ENCODE measurements around the gene CLC.

Gene CLC

GRCh38 chr19:39735688-39736087 is 2.1 kb downstream of the CLC start (continued):
- TF ChIP-seq SCRT1 (tag by site-specific recombination; IDR thresholded peaks at IDR 0.05; ENCODE audit: borderline replicate concordance) (no peak), ZNF239 (tag by site-specific recombination; IDR thresholded peaks at IDR 0.05) (no peak), TCF7L2 (IDR thresholded peaks at IDR 0.05; ENCODE audit: borderline replicate concordance, low read depth, low read length) (no peak), PRDM6 (tag by site-specific recombination; IDR thresholded peaks at IDR 0.05) (no peak)

- no peaks in the 10 kb centered on the region for H3K36me3 ChIP-seq (ENCODE audit: control insufficient read depth in 2 of 2, insufficient read depth in 1 of 2, low read length in 2 of 2)
- TF ChIP-seq SCRT2 (tag by site-specific recombination; IDR thresholded peaks at IDR 0.05) (peak; percentile 96), SCRT1 (tag by site-specific recombination; IDR thresholded peaks at IDR 0.05; ENCODE audit: borderline replicate concordance) (peak; percentile 97)
- TF ChIP-seq, protein P1, sequence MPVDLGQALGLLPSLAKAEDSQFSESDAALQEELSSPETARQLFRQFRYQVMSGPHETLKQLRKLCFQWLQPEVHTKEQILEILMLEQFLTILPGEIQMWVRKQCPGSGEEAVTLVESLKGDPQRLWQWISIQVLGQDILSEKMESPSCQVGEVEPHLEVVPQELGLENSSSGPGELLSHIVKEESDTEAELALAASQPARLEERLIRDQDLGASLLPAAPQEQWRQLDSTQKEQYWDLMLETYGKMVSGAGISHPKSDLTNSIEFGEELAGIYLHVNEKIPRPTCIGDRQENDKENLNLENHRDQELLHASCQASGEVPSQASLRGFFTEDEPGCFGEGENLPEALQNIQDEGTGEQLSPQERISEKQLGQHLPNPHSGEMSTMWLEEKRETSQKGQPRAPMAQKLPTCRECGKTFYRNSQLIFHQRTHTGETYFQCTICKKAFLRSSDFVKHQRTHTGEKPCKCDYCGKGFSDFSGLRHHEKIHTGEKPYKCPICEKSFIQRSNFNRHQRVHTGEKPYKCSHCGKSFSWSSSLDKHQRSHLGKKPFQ (tag by site-specific recombination; IDR thresholded peaks at IDR 0.05): no peak
- CTCF ChIA-PET: interaction anchor here (0.6 to 1.1 kb wide), 3 partner anchors 17 to 34 kb away, joined by 3 read pairs; no protein-coding TSS in a partner anchor
These were observed 4.0 kb downstream of the CLC start for GRCh38 chr19:39733841-39734240.

GRCh38 chr19:39731685-39732084 is 6.1 kb downstream of the CLC start:
- H3K27ac ChIP-seq (ENCODE audit: extremely low read depth, low read depth, low read length): no peak overlapping the region
- ChIA-PET CTCF (interaction anchor here (0.6 to 0.8 kb wide), 2 partner anchors 23 to 817 kb away, joined by 3 read pairs; no protein-coding TSS in a partner anchor), POLR2A (no interaction called here)

More at GRCh38 chr19:39733841-39734240, 4.0 kb downstream of the CLC start:
- Histone ChIP-seq H3K4me1 (ENCODE audit: control insufficient read depth, insufficient read depth, low read length) (no peaks in the 10 kb centered on the region), H3K9me3 (ENCODE audit: control insufficient read depth, insufficient read depth, low read depth, low read length) (no peaks in the 10 kb centered on the region), H3K4me3 (ENCODE audit: low read depth, low read length) (no peak overlapping the region), H3K27ac (ENCODE audit: extremely low read depth, low read depth, low read length) (no peak overlapping the region)
- POLR2A ChIA-PET: no interaction called here

GRCh38 chr19:39729594-39729993 is 8.2 kb downstream of the CLC start:
- ChIA-PET POLR2A (interaction anchor here (0.5 kb wide), 1 partner anchor 273 kb away, joined by 4 read pairs; no protein-coding TSS in a partner anchor), CTCF (interaction anchor here (0.7 to 1.6 kb wide), 4 partner anchors 10 to 178 kb away, joined by 3 to 4 read pairs (median 4); no protein-coding TSS in a partner anchor)
- Histone ChIP-seq H3K4me1 (ENCODE audit: control insufficient read depth, insufficient read depth, low read length) (no peaks in the 10 kb centered on the region), H3K4me3 (ENCODE audit: low read depth, low read length) (no peak overlapping the region), H3K27ac (ENCODE audit: extremely low read depth, low read depth, low read length) (no peak overlapping the region), H3K9me3 (ENCODE audit: control insufficient read depth, insufficient read depth, low read depth, low read length) (no peaks in the 10 kb centered on the region), H3K36me3 (ENCODE audit: control insufficient read depth in 2 of 2, insufficient read depth in 1 of 2, low read length in 2 of 2) (no peaks in the 10 kb centered on the region)
- TF ChIP-seq ZNF391 (tag by site-specific recombination; IDR thresholded peaks at IDR 0.05; ENCODE audit: borderline replicate concordance, low read depth): no peak
- no peak for TF ChIP-seq GLIS1 (tag by site-specific recombination; IDR thresholded peaks at IDR 0.05)
- TF ChIP-seq ZNF830 (tag by site-specific recombination; IDR thresholded peaks at IDR 0.05; ENCODE audit: low read depth): no peak
- no peak for TF ChIP-seq ZNF24 (tag by site-specific recombination; IDR thresholded peaks at IDR 0.05)
- TF ChIP-seq, protein P2, sequence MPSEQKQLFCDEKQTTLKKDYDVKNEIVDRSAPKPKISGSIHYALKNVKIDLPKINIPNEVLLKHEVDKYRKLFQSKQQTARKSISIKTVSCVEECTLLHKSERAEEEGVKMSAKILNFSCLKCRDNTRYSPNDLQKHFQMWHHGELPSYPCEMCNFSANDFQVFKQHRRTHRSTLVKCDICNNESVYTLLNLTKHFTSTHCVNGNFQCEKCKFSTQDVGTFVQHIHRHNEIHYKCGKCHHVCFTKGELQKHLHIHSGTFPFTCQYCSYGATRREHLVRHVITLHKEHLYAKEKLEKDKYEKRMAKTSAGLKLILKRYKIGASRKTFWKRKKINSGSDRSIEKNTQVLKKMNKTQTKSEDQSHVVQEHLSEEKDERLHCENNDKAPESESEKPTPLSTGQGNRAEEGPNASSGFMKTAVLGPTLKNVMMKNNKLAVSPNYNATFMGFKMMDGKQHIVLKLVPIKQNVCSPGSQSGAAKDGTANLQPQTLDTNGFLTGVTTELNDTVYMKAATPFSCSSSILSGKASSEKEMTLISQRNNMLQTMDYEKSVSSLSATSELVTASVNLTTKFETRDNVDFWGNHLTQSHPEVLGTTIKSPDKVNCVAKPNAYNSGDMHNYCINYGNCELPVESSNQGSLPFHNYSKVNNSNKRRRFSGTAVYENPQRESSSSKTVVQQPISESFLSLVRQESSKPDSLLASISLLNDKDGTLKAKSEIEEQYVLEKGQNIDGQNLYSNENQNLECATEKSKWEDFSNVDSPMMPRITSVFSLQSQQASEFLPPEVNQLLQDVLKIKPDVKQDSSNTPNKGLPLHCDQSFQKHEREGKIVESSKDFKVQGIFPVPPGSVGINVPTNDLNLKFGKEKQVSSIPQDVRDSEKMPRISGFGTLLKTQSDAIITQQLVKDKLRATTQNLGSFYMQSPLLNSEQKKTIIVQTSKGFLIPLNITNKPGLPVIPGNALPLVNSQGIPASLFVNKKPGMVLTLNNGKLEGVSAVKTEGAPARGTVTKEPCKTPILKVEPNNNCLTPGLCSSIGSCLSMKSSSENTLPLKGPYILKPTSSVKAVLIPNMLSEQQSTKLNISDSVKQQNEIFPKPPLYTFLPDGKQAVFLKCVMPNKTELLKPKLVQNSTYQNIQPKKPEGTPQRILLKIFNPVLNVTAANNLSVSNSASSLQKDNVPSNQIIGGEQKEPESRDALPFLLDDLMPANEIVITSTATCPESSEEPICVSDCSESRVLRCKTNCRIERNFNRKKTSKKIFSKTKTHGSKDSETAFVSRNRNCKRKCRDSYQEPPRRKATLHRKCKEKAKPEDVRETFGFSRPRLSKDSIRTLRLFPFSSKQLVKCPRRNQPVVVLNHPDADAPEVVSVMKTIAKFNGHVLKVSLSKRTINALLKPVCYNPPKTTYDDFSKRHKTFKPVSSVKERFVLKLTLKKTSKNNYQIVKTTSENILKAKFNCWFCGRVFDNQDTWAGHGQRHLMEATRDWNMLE (tag by site-specific recombination; conservative IDR thresholded peaks at IDR 0.05; ENCODE audit: low read depth): no peak

More at GRCh38 chr19:39731685-39732084, 6.1 kb downstream of the CLC start:
- no peaks in the 10 kb centered on the region for H3K4me1 ChIP-seq (ENCODE audit: control insufficient read depth, insufficient read depth, low read length)
- TF ChIP-seq ZNF555 (tag by site-specific recombination; conservative IDR thresholded peaks at IDR 0.05) (no peak), RBAK (tag by site-specific recombination; IDR thresholded peaks at IDR 0.05) (no peak), FEZF1 (tag by site-specific recombination; IDR thresholded peaks at IDR 0.05) (no peak), GLIS1 (tag by site-specific recombination; IDR thresholded peaks at IDR 0.05) (no peak), ZBTB26 (tag by site-specific recombination; optimal IDR thresholded peaks at IDR 0.05) (no peak)
- TF ChIP-seq, protein P3, sequence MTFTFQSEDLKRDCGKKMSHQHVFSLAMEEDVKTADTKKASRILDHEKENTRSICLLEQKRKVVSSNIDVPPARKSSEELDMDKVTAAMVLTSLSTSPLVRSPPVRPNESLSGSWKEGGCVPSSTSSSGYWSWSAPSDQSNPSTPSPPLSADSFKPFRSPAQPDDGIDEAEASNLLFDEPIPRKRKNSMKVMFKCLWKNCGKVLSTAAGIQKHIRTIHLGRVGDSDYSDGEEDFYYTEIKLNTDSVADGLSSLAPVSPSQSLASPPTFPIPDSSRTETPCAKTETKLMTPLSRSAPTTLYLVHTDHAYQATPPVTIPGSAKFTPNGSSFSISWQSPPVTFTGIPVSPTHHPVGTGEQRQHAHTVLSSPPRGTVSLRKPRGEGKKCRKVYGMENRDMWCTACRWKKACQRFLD (tag by site-specific recombination; IDR thresholded peaks at IDR 0.05): no peak
- H3K36me3 ChIP-seq (ENCODE audit: control insufficient read depth in 2 of 2, insufficient read depth in 1 of 2, low read length in 2 of 2): no peaks in the 10 kb centered on the region
- H3K9me3 ChIP-seq (ENCODE audit: control insufficient read depth, insufficient read depth, low read depth, low read length): no peaks in the 10 kb centered on the region
- no peak overlapping the region for H3K4me3 ChIP-seq (ENCODE audit: low read depth, low read length)

All from HEK293 (cell line).